H9 (cell line): Measurements from ENCODE around the gene RBBP4. TPM values are rescaled to one million over a fixed set of nuclear protein-coding genes. Genes with fewer than 3 reads are reported as not detected.

Experiments
- DNase-seq: peaks from one replicate; pipeline ENCODE4 v3.0.0-alpha.2; 2017
- H2AFZ ChIP-seq: one replicate; pipeline ENCODE4 v1.6.1; 2013; ENCODE audit warnings: mild to moderate bottlenecking, low read length, control low read depth, moderate library complexity
- H2AK5ac ChIP-seq: 2 replicates; pipeline ENCODE4 v1.6.1; 2013; ENCODE audit warnings: low read length, control low read depth, mixed read lengths; ENCODE audit not compliant: insufficient read length
- H2BK120ac ChIP-seq: one replicate; pipeline ENCODE4 v1.6.1; 2013; ENCODE audit warnings: low read depth, mild to moderate bottlenecking, low read length, control low read depth, inconsistent platforms; ENCODE audit not compliant: poor library complexity, severe bottlenecking
- H2BK12ac ChIP-seq: 2 replicates; pipeline ENCODE4 v1.6.1; 2013; ENCODE audit warnings: low read length, control low read depth, mixed read lengths, low read depth; ENCODE audit not compliant: insufficient read length
- H2BK15ac ChIP-seq: 2 replicates; pipeline ENCODE4 v1.6.1; 2013; ENCODE audit warnings: low read depth, low read length, control low read depth
- H2BK20ac ChIP-seq: one replicate; pipeline ENCODE4 v1.6.1; 2013; ENCODE audit warnings: low read depth, mild to moderate bottlenecking, low read length, control low read depth, inconsistent platforms; ENCODE audit not compliant: poor library complexity, severe bottlenecking
- H2BK5ac ChIP-seq: 2 replicates; pipeline ENCODE4 v1.6.1; 2013; ENCODE audit warnings: low read length, control low read depth, mixed read lengths; ENCODE audit not compliant: insufficient read length
- H3K14ac ChIP-seq: 2 replicates; pipeline ENCODE4 v1.6.1; 2013; ENCODE audit warnings: low read length, control low read depth; ENCODE audit not compliant: insufficient read depth
- H3K18ac ChIP-seq: 2 replicates; pipeline ENCODE4 v1.6.1; 2013; ENCODE audit warnings: low read depth, mild to moderate bottlenecking, mixed read lengths, low read length, control low read depth; ENCODE audit not compliant: insufficient read length
- H3K23ac ChIP-seq: 2 replicates; pipeline ENCODE4 v1.6.1; 2013; ENCODE audit warnings: low read length, control low read depth, mixed read lengths, low read depth; ENCODE audit not compliant: insufficient read length
- H3K23me2 ChIP-seq: 2 replicates; pipeline ENCODE4 v1.6.1; 2013; ENCODE audit warnings: low read depth, mild to moderate bottlenecking, mixed read lengths, low read length, control low read depth; ENCODE audit not compliant: insufficient read length, poor library complexity, severe bottlenecking
- H3K27ac ChIP-seq: 2 replicates; pipeline ENCODE4 v1.5.1; 2013; ENCODE audit warnings: low read length, control low read depth, mixed read lengths, low read depth; ENCODE audit not compliant: insufficient read length
- H3K27me3 ChIP-seq: 2 replicates; pipeline ENCODE4 v1.6.1; 2013; ENCODE audit warnings: low read length, control low read depth, inconsistent platforms; ENCODE audit not compliant: insufficient read depth
- H3K4ac ChIP-seq: 2 replicates; pipeline ENCODE4 v1.6.1; 2013; ENCODE audit warnings: low read depth, mild to moderate bottlenecking, control low read depth, inconsistent platforms, low read length, moderate library complexity
- H3K4me1 ChIP-seq: 2 replicates; pipeline ENCODE4 v1.6.1; 2013; ENCODE audit warnings: low read length, control low read depth, inconsistent platforms; ENCODE audit not compliant: insufficient read depth
- H3K4me2 ChIP-seq: 2 replicates; pipeline ENCODE4 v1.6.1; 2013; ENCODE audit warnings: low read length, control low read depth, mixed read lengths; ENCODE audit not compliant: insufficient read length, insufficient read depth
- H3K56ac ChIP-seq: 2 replicates; pipeline ENCODE4 v1.6.1; 2013; ENCODE audit warnings: low read depth, mild to moderate bottlenecking, mixed read lengths, low read length, control low read depth; ENCODE audit not compliant: insufficient read length
- H3K79me1 ChIP-seq: 2 replicates; pipeline ENCODE4 v1.6.1; 2013; ENCODE audit warnings: low read depth, mild to moderate bottlenecking, moderate library complexity, low read length, control low read depth, inconsistent platforms; ENCODE audit not compliant: insufficient read depth, poor library complexity, severe bottlenecking
- H3K79me2 ChIP-seq: 2 replicates; pipeline ENCODE4 v1.6.1; 2013; ENCODE audit warnings: low read length, control low read depth, inconsistent platforms; ENCODE audit not compliant: insufficient read depth
- H3K9ac ChIP-seq: 2 replicates; pipeline ENCODE4 v1.6.1; 2013; ENCODE audit warnings: low read length, control low read depth, mixed read lengths; ENCODE audit not compliant: insufficient read length; ENCODE audit errors: extremely low read depth
- H3K9me3 ChIP-seq: one replicate; pipeline ENCODE4 v1.6.1; 2013; ENCODE audit warnings: low read depth, low read length, inconsistent platforms; ENCODE audit not compliant: control insufficient read depth
- H3T11ph ChIP-seq: one replicate; pipeline ENCODE4 v1.6.1; 2013; ENCODE audit warnings: mild to moderate bottlenecking, low read length, control low read depth, inconsistent platforms
- H4K20me1 ChIP-seq: one replicate; pipeline ENCODE4 v1.6.1; 2013; ENCODE audit not compliant: control insufficient read depth, insufficient read length, insufficient read depth
- H4K5ac ChIP-seq: 2 replicates; pipeline ENCODE4 v1.6.1; 2013; ENCODE audit warnings: low read depth, mild to moderate bottlenecking, mixed read lengths, low read length, control low read depth; ENCODE audit not compliant: insufficient read length
- H4K8ac ChIP-seq: replicated peaks from 2 replicates; pipeline ENCODE4 v1.6.1; 2013; ENCODE audit warnings: low read length, control low read depth, mixed read lengths, low read depth; ENCODE audit not compliant: insufficient read length
- H4K91ac ChIP-seq: 2 replicates; pipeline ENCODE4 v1.6.1; 2013; ENCODE audit warnings: low read depth, mild to moderate bottlenecking, moderate library complexity, mixed read lengths, low read length, control low read depth; ENCODE audit not compliant: insufficient read length
- H3K27ac Mint-ChIP-seq, 3 experiments: 2 replicates in 2 of 3; 3 replicates in 1 of 3; pipeline ENCODE4 v1.8.0; 2020 to 2021; ENCODE audit warnings: mixed read lengths in 3 of 3, mild to moderate bottlenecking in 1 of 3, moderate library complexity in 1 of 3
- H3K27me3 Mint-ChIP-seq: 2 replicates; pipeline ENCODE4 v1.8.0; 2021; ENCODE audit warnings: low read depth, mild to moderate bottlenecking, moderate library complexity, mixed read lengths
- H3K36me3 Mint-ChIP-seq, 3 experiments: 2 replicates in 2 of 3; 3 replicates in 1 of 3; pipeline ENCODE4 v1.8.0; 2020 to 2021; ENCODE audit warnings: low read depth in 3 of 3, mixed read lengths in 3 of 3; ENCODE audit not compliant: insufficient read depth in 1 of 3
- H3K4me1 Mint-ChIP-seq, 2 experiments: 2 replicates each; pipeline ENCODE4 v1.8.0; 2020; ENCODE audit warnings: mixed read lengths in 2 of 2
- H3K4me3 Mint-ChIP-seq, 2 experiments: 2 replicates in 1 of 2; 3 replicates in 1 of 2; pipeline ENCODE4 v1.8.0; 2020 to 2021; ENCODE audit warnings: mild to moderate bottlenecking in 2 of 2, mixed read lengths in 2 of 2, moderate library complexity in 1 of 2
- H3K9me3 Mint-ChIP-seq, 2 experiments: 2 replicates in 1 of 2; 3 replicates in 1 of 2; pipeline ENCODE4 v1.8.0; 2020; ENCODE audit warnings: mild to moderate bottlenecking in 2 of 2, mixed read lengths in 2 of 2, moderate library complexity in 1 of 2
- WGBS: extraction: QIAGEN DNeasy Blood & Tissue Kit; methylation state at CpG from one replicate; pipeline ENCODE4 v1.1.7; 2013; ENCODE audit warnings: missing lambda C conversion rate, low lambda C conversion rate, mixed read lengths; ENCODE audit not compliant: insufficient read length; ENCODE audit errors: extremely low coverage; 5-methylcytosine and 5-hydroxymethylcytosine counted together
- total RNA-seq: library from RNA; stranded (reverse); gene quantifications from 2 replicates; pipeline ENCODE4 v1.2.1, GENCODE V29; 2021
- TF ChIP-seq, protein P1 (sequence below): fragments of 200-600 bp; sonication (generic); conservative IDR thresholded peaks from 3 replicates; pipeline ENCODE4 v1.8.0; 2021; ENCODE audit warnings: antibody characterized with exemption, mild to moderate bottlenecking

RBBP4 gene
- total RNA-seq, 1 experiment from 2014 or later, result 416 TPM

GRCh38 chr1:32725615-32725982 lies 74.6 kb downstream of the RBBP4 start:
- Histone ChIP-seq H3K79me1 (no peaks in the 10 kb centered on the region), H3K4me2 (no peak overlapping the region), H3K14ac (no peak overlapping the region), H4K91ac (no peak overlapping the region), H2AFZ (no peak overlapping the region), H2BK15ac (no peak overlapping the region), H3K9me3 (no peaks in the 10 kb centered on the region), H2BK120ac (no peak overlapping the region), H3K18ac (no peak overlapping the region), H3K27ac (no peak overlapping the region), H4K20me1 (no peaks in the 10 kb centered on the region), H3K23me2 (no peaks in the 10 kb centered on the region), H3K9ac (no peak overlapping the region), H3T11ph (no peak overlapping the region), H2AK5ac (no peak overlapping the region), H3K4me1 (no peaks in the 10 kb centered on the region; the same call in 1 of the 2 replicates), H3K23ac (no peak overlapping the region), H3K79me2 (no peaks in the 10 kb centered on the region), H3K56ac (no peak overlapping the region), H2BK20ac (no peak overlapping the region), H4K5ac (no peak overlapping the region), H4K8ac (no peak overlapping the region), H3K4ac (no peak overlapping the region), H2BK12ac (no peak overlapping the region), H2BK5ac (no peak overlapping the region), H3K27me3 (no peaks in the 10 kb centered on the region)
- no peaks in the 10 kb centered on the region for H3K9me3 Mint-ChIP-seq
- WGBS, result no CpG with 5 or more reads among the region's 3 CpGs
- peaks cover 12% of the 10 kb centered on the region for H3K27me3 Mint-ChIP-seq
- peak overlapping the region in 2 of 3 experiments; percentile 56 to 92; a peak in 2 of 7 replicates for H3K27ac Mint-ChIP-seq
- DNase-seq, result no peak
- H3K36me3 Mint-ChIP-seq, result no peaks in the 10 kb centered on the region
- peaks cover 15 to 16% of the 10 kb centered on the region in 2 experiments for H3K4me1 Mint-ChIP-seq
- TF ChIP-seq, protein P1, sequence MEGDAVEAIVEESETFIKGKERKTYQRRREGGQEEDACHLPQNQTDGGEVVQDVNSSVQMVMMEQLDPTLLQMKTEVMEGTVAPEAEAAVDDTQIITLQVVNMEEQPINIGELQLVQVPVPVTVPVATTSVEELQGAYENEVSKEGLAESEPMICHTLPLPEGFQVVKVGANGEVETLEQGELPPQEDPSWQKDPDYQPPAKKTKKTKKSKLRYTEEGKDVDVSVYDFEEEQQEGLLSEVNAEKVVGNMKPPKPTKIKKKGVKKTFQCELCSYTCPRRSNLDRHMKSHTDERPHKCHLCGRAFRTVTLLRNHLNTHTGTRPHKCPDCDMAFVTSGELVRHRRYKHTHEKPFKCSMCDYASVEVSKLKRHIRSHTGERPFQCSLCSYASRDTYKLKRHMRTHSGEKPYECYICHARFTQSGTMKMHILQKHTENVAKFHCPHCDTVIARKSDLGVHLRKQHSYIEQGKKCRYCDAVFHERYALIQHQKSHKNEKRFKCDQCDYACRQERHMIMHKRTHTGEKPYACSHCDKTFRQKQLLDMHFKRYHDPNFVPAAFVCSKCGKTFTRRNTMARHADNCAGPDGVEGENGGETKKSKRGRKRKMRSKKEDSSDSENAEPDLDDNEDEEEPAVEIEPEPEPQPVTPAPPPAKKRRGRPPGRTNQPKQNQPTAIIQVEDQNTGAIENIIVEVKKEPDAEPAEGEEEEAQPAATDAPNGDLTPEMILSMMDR, result no peak
- peak overlapping the region in 1 of 2 experiments; percentile 46; a peak in 2 of 5 replicates for H3K4me3 Mint-ChIP-seq
